Measurements from ENCODE around the gene DNAAF8.

Gene DNAAF8

DNA sequence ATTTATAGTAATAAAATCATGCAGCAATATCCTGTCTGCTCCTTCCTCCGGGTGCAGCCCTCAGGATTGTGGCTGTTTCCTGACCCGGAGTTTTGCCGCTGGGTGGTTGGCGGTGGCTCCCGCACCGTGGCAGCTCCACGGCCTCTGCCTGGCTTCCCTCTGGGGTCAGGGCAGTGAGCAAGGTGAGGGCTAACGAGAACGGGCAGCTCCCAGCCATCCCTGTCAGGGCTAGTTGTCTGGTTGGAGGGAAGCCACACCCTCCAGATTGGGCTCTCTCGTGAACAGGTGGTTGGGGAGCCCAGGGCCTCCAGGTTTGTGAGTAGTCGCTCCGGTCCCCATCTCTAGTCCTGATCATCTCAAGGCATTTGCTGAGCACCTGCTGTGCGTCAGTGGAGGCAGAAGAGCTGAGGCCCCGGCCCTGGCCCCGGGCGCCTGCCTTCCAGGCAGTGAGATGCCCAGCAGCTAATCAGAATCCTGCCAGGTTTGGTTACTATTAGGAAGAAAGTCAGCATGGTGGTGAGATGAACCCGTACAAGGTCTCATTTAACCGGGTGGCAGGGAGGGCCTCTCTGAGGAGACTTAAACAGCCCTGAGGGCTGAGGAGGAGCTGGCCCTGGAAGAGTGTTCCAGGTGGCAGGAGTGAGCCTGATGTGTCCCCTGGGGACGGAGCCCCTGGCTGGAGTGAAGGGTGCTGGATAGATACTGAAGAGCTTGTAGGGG is 43.2 kb upstream of the DNAAF8 start:
- H3K9ac ChIP-seq (ENCODE audit: low read depth, low read length) = no peak overlapping the region
- no peaks in the 10 kb centered on the region for H3K4me1 ChIP-seq (ENCODE audit: insufficient read depth, low read length)
- H3K27ac ChIP-seq (ENCODE audit: low read depth, low read length) = no peak overlapping the region
- H3K27me3 ChIP-seq (ENCODE audit: insufficient read depth, low read length) = no peaks in the 10 kb centered on the region
- H3K36me3 ChIP-seq (ENCODE audit: insufficient read depth, low read length) = peaks cover 18% of the 10 kb centered on the region
- WGBS = 93% methylated on average over 19 of the region's 19 CpGs
- no peak overlapping the region for H3K4me3 ChIP-seq (ENCODE audit: low read length)
- no peaks in the 10 kb centered on the region for H3K9me3 ChIP-seq (ENCODE audit: insufficient read depth, low read depth, low read length)

DNA sequence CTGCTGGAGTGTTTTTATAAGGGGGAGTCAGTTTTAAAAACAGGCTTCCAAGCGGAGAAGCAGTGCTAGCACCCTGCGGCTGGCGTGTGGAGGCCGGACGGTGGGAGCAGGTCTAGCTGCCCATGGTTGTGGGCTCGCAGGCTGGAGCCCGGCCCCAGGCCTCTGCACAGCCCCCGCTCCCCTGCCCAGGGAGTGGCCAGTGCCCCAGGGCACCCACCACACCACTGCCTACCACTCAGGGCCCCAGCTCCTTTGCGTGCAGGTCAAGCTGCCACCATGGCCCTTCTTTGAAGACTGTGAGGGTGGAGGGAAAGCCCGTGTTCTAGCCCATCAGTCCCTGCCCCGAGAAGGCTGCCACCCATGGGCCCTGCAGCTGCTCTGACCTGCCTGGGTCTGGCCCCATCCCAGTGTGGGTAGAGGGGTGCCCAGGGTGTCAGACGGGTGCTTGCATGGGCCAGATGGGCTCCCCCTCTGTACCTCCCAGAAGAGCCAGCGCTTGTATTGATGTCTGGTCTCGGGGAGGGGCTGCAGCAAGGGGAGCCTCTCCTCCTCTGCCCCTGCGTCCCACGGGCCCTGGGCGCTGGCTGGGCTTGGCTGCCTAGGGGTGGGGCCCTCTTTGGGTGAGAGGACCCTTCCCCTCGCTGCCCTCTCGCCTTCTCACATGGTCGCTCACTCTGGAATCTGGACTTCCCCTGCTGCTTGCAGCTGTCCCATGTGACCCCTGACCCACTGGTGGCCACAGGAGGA is 42.5 kb upstream of the DNAAF8 start:
- Histone ChIP-seq H3K4me3 (ENCODE audit: low read length) (no peak overlapping the region), H3K27ac (ENCODE audit: low read depth, low read length) (no peak overlapping the region), H3K27me3 (ENCODE audit: insufficient read depth, low read length) (no peaks in the 10 kb centered on the region), H3K36me3 (ENCODE audit: insufficient read depth, low read length) (peaks cover 20% of the 10 kb centered on the region), H3K9me3 (ENCODE audit: insufficient read depth, low read depth, low read length) (no peaks in the 10 kb centered on the region), H3K9ac (ENCODE audit: low read depth, low read length) (no peak overlapping the region), H3K4me1 (ENCODE audit: insufficient read depth, low read length) (no peaks in the 10 kb centered on the region)
- 89% methylated on average over 20 of the region's 20 CpGs for WGBS

DNA sequence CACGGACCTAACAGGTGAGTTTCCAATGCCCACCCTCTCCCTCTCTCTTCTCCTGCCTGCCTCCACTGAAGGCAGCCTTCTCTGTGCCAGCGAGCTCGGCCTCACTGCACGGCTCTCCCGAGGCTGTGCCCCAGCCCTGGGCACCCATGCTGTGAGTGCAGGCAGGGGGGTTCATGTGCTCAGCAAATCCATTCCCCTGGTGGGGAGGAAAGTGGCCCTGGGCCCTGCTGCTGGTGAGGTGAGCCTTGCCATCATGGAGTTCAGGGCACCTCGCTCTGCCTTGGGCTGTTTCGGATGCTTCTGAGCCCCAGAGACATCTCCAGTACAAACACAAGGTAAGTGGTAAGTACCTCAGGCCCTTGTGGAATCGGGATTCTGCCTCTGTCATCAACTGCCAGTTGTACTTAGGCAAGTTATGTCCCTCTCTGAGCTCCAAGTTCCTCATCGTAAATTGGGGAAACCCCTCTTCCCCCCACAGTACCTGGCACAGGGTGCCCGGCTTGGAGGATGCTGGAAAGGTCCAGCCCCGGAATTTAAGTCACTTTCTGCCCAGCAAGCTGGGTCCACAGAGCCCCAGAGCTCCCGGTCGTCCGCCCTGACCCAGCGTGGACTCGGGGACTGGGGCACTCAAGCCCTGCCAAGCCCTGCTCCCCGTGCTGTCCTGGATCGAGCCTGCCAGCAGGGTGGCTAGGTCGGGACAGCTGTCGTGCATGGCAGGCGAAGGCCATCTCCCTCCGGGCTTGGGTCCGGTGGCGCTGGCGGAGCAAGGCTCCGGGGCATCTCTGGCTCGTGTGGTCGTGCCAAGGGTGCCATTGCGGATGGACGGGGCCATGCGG is 41.7 kb upstream of the DNAAF8 start:
- Histone ChIP-seq H3K27ac (ENCODE audit: low read depth, low read length) (peak overlapping the region; percentile 53; the same call in 1 of the 2 replicates), H3K27me3 (ENCODE audit: insufficient read depth, low read length) (no peaks in the 10 kb centered on the region), H3K4me1 (ENCODE audit: insufficient read depth, low read length) (no peaks in the 10 kb centered on the region), H3K4me3 (ENCODE audit: low read length) (peak overlapping the region; percentile 95), H3K36me3 (ENCODE audit: insufficient read depth, low read length) (peaks cover 28% of the 10 kb centered on the region), H3K9me3 (ENCODE audit: insufficient read depth, low read depth, low read length) (no peaks in the 10 kb centered on the region), H3K9ac (ENCODE audit: low read depth, low read length) (peak overlapping the region; percentile 58)
- WGBS = 34% methylated on average over 31 of the region's 31 CpGs

DNA sequence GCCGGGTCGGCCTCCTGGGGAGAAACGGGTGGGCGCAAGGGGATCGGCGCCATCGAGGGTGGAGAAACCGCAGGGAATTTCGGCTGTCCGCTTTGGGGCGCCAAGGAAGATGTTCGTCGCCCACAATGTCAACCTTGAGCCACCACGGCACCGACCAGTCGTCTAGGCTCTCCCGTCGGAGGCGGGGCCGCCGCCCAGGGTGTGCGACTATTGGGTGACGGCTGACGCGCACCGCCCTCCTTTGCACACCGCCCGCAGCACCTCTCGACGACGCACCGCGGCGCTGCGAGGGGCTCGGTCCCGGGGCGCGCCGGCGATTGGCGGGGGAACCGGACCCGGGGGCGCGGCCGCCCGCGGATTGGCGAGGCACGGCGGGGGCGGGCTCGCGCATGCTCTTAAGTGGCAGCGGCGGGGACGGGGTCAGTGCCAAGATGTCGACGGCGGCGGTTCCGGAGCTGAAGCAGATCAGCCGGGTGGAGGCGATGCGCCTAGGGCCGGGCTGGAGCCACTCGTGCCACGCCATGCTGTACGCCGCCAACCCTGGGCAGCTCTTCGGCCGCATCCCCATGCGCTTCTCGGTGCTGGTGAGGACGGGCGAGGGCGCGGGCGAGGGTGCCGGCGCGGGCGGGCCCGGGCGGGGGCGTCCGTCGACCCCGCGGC is 40.9 kb upstream of the DNAAF8 start, which contains the start of gene NUDT16L1:
TSS of gene NUDT16L1 (plus strand) at position 267 of the 660 bp plus-strand sequence. CDS start at position 432, 165 bp downstream.
- WGBS = under 1% methylated on average over 91 of the region's 91 CpGs
- peaks cover 33% of the 10 kb centered on the region for H3K36me3 ChIP-seq (ENCODE audit: insufficient read depth, low read length)

DNA sequence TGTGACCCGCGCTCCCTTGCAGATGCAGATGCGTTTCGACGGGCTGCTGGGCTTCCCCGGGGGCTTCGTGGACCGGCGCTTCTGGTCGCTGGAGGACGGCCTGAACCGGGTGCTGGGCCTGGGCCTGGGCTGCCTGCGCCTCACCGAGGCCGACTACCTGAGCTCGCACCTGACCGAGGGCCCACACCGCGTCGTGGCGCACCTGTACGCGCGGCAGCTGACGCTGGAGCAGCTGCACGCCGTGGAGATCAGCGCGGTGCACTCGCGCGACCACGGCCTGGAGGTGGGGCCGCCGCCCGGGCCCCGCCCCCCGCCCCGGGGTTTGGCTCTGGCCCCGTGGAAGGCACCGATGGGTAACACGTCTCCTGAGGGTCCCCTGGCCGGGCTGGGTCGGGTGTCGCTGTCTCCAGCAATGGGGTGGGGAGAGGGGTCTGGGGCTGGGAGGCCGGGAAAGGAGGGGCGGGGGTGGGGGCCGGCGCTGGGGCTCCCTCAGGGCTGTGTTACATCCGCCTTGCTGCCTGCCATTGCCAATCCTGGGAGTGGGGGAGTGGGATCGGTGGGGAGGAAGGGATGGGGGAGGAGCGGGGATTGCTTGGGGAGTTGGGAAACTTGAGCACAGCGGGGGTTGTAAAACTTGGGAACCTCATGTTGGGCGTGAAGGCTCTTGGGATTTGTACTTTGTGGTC is 40.2 kb upstream of the DNAAF8 start:
- H3K4me1 ChIP-seq (ENCODE audit: insufficient read depth, low read length) = no peaks in the 10 kb centered on the region
- H3K27me3 ChIP-seq (ENCODE audit: insufficient read depth, low read length) = no peaks in the 10 kb centered on the region
- H3K4me3 ChIP-seq (ENCODE audit: low read length) = peak overlapping the region; percentile 95
- under 1% methylated on average over 54 of the region's 54 CpGs for WGBS
- peak overlapping the region; percentile 90 for H3K9ac ChIP-seq (ENCODE audit: low read depth, low read length)
- no peaks in the 10 kb centered on the region for H3K9me3 ChIP-seq (ENCODE audit: insufficient read depth, low read depth, low read length)
- peak overlapping the region; percentile 84 for H3K27ac ChIP-seq (ENCODE audit: low read depth, low read length)
- peaks cover 39% of the 10 kb centered on the region for H3K36me3 ChIP-seq (ENCODE audit: insufficient read depth, low read length)

More for the DNA sequence above, 40.9 kb upstream of the DNAAF8 start, which contains the start of gene NUDT16L1:
- Histone ChIP-seq H3K9ac (ENCODE audit: low read depth, low read length) (peak within 1 kb of the TSS; percentile 90), H3K4me1 (ENCODE audit: insufficient read depth, low read length) (no peaks in the 10 kb centered on the region), H3K27ac (ENCODE audit: low read depth, low read length) (peak within 1 kb of the TSS; percentile 84), H3K9me3 (ENCODE audit: insufficient read depth, low read depth, low read length) (no peaks in the 10 kb centered on the region), H3K4me3 (ENCODE audit: low read length) (peak within 1 kb of the TSS; percentile 95), H3K27me3 (ENCODE audit: insufficient read depth, low read length) (no peaks in the 10 kb centered on the region)

DNA sequence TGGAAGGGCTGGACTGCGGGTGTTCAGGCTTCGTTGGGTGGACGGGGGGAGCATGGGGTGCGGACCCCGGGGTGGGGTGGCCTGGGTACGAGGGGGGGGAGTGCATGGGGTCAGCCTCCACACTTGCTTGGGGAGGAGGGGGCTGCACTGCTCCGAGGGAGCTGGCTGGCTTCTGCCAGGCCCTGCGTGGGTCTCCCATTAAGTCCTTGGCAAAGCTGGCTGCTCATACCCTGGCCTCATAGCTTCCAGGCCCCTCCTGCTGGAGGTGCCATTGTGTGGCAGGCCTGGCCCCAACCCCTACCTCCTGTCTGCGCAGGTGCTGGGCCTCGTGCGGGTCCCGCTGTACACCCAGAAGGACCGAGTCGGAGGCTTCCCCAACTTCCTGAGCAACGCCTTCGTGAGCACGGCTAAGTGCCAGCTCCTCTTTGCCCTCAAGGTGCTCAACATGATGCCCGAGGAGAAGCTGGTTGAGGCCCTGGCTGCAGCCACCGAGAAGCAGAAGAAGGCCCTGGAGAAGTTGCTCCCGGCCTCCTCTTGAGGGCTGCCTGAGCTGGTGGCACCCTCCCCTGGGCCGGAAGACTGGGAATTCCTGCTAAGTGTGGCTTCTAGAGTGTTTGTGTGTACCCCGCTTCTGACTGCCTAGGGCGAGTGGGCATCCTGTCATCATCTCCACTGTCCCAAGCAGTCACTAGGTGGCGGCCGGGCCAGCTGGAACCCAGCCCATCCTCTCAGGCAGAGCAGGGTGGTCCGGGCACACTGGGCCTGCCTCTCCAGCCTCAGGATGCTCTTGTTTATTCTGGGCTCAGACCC is 39.5 kb upstream of the DNAAF8 start:
- Histone ChIP-seq H3K9ac (ENCODE audit: low read depth, low read length) (no peak overlapping the region), H3K9me3 (ENCODE audit: insufficient read depth, low read depth, low read length) (no peaks in the 10 kb centered on the region), H3K27me3 (ENCODE audit: insufficient read depth, low read length) (no peaks in the 10 kb centered on the region), H3K4me3 (ENCODE audit: low read length) (peak overlapping the region; percentile 95), H3K27ac (ENCODE audit: low read depth, low read length) (no peak overlapping the region), H3K36me3 (ENCODE audit: insufficient read depth, low read length) (peaks cover 47% of the 10 kb centered on the region), H3K4me1 (ENCODE audit: insufficient read depth, low read length) (no peaks in the 10 kb centered on the region)
- 80% methylated on average over 26 of the region's 26 CpGs for WGBS

DNA sequence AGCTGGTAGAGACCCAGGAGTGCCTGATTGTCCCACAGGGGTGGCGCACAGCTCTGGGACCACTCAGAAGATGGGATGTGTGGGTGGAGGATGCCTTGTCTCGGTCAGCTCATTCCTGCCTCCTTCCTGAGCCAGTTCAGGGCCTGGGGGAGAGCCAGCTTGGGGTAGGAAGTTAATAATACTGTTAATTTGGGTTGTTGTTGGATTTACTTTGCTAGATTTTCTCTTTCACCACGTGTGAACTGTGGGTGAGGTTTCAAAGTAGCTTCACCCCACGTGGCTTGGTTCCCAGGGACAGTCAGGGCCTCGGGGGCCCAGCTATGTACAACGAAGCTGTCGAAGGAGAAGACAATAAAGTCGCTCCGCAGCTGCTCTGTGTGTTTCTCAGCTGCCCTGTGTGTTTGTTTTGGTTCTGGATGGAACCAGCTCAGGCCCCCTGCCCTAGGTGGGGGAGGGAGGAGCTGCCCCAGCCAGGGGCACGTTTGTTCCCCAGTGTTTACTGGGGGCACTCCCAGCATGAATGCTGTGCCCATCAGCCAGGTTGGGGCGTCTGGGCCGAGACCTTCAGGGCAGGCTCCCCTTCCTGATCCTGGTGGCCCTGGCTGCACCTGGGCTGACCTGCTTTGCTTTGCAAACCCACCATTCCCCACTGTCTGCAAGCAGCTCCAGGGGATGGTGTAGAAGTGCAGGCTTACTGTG is 38.7 kb upstream of the DNAAF8 start:
- Histone ChIP-seq H3K4me1 (ENCODE audit: insufficient read depth, low read length) (no peaks in the 10 kb centered on the region), H3K36me3 (ENCODE audit: insufficient read depth, low read length) (peaks cover 53% of the 10 kb centered on the region), H3K27me3 (ENCODE audit: insufficient read depth, low read length) (no peaks in the 10 kb centered on the region), H3K9ac (ENCODE audit: low read depth, low read length) (no peak overlapping the region), H3K4me3 (ENCODE audit: low read length) (no peak overlapping the region), H3K27ac (ENCODE audit: low read depth, low read length) (peak overlapping the region; percentile 35; the same call in 1 of the 2 replicates), H3K9me3 (ENCODE audit: insufficient read depth, low read depth, low read length) (no peaks in the 10 kb centered on the region)
- 90% methylated on average over 12 of the region's 12 CpGs for WGBS

DNA sequence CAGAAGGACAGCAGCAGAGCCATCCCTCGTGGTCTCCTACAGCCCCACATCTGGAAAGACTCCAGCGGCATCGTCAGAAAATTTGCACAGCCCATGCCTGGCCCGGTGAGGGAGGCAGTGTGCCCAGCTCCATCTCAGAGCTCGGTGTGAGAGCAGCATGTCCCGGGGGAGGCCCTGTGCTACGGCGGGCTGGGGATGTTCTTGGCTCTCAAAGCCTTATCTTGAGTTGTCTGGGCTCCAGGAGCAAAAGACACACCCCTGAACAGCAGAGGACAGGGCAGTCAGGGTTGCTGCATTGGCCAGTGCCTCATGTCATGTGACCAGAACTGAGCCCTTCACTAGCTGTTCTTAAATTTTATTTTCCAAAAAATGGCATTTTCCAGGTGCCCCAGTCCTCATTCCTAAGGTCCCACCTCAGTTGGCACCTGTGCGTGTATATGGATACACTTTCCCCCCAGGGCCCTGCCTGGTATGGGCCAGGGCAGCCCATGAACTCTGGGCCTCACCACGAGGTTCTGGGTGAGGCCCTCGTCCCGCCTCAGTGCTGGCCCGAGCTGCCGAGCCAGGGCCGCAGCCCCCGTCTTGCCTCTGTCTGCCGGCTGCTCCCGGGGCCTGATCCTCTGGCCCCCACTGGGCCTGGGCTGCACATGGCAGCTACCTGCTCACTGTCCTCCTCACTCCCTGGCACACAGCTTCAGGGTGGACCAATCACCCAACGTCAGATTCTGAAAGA is 38.0 kb upstream of the DNAAF8 start:
- no peak overlapping the region; the same call in 1 of the 2 replicates for H3K27ac ChIP-seq (ENCODE audit: low read depth, low read length)

More for the DNA sequence above, 38.0 kb upstream of the DNAAF8 start:
- Histone ChIP-seq H3K36me3 (ENCODE audit: insufficient read depth, low read length) (peaks cover 60% of the 10 kb centered on the region), H3K4me3 (ENCODE audit: low read length) (no peak overlapping the region), H3K9ac (ENCODE audit: low read depth, low read length) (no peak overlapping the region), H3K27me3 (ENCODE audit: insufficient read depth, low read length) (no peaks in the 10 kb centered on the region), H3K9me3 (ENCODE audit: insufficient read depth, low read depth, low read length) (no peaks in the 10 kb centered on the region), H3K4me1 (ENCODE audit: insufficient read depth, low read length) (no peaks in the 10 kb centered on the region)
- 94% methylated on average over 19 of the region's 19 CpGs for WGBS

Data from HUES64 (cell line).